CMK (cell line): Measurements from ENCODE around the gene ZCCHC3.
A peak's percentile ranks its signal among the peaks of the same experiment; 100 is the strongest.

Experiments
- DNase-seq: peaks from one replicate; pipeline ENCODE4 v3.0.0-alpha.2; 2010; ENCODE audit warnings: low read depth

Gene ZCCHC3

GRCh38 chr20:346640-347316, 49.4 kb downstream of the ZCCHC3 start, which contains the start of gene NRSN2:
Gene NRSN2, plus strand, starts transcription at chr20:347111. Its CDS starts 2,533 bp downstream, at chr20:349644.
- no peak for DNase-seq

GRCh38 chr20:347317-347639, 49.9 kb downstream of the ZCCHC3 start:
- no peak for DNase-seq

GRCh38 chr20:347640-348484, 50.5 kb downstream of the ZCCHC3 start:
- peak; percentile 88 for DNase-seq

GRCh38 chr20:348972-349841, 51.8 kb downstream of the ZCCHC3 start:
- DNase-seq, result no peak
